SU-DHL-6 (cell line): Measurements from ENCODE around the gene NGLY1.

Experiments used
- H2AFZ ChIP-seq: fragments of 200-600 bp; sonication (generic); 2 replicates; pipeline ENCODE4 v1.6.1; 2014; ENCODE audit warnings: low read depth, mild to moderate bottlenecking, moderate library complexity, mixed read lengths, antibody characterized with exemption, low read length; ENCODE audit not compliant: severe bottlenecking
- H3F3A ChIP-seq: fragments of 200-600 bp; shearing (Covaris generic); 2 replicates; pipeline ENCODE4 v1.6.0; 2016; ENCODE audit warnings: antibody characterized with exemption, mild to moderate bottlenecking; ENCODE audit not compliant: insufficient read depth
- H3K27ac ChIP-seq: fragments of 200-600 bp; sonication (generic); 2 replicates; pipeline ENCODE4 v1.5.1; 2016; ENCODE audit warnings: low read depth, mild to moderate bottlenecking, low read length, moderate library complexity, mixed read lengths
- H3K27me3 ChIP-seq: fragments of 200-600 bp; sonication (generic), shearing (Covaris generic); 2 replicates; pipeline ENCODE4 v1.6.0; 2014; ENCODE audit warnings: mild to moderate bottlenecking, low read length
- H3K36me3 ChIP-seq: fragments of 200-600 bp; sonication (generic); 2 replicates; pipeline ENCODE4 v1.6.1; 2014; ENCODE audit warnings: mild to moderate bottlenecking, low read length, mixed read lengths
- H3K4me2 ChIP-seq: fragments of 300-600, 200-600 bp; shearing (Covaris generic), sonication (generic); 2 replicates; pipeline ENCODE4 v1.6.0; 2014; ENCODE audit warnings: low read length, low read depth, mild to moderate bottlenecking; ENCODE audit not compliant: poor library complexity, severe bottlenecking
- H3K4me3 ChIP-seq: fragments of 200-600 bp; sonication (generic); 2 replicates; pipeline ENCODE4 v1.5.1; 2014; ENCODE audit warnings: antibody characterized with exemption, low read length, mild to moderate bottlenecking, mixed read lengths; ENCODE audit not compliant: insufficient read depth, poor library complexity, severe bottlenecking
- H3K79me2 ChIP-seq: fragments of 200-600 bp; sonication (generic); 2 replicates; pipeline ENCODE4 v1.6.1; 2014; ENCODE audit warnings: mild to moderate bottlenecking, low read length, moderate library complexity; ENCODE audit not compliant: insufficient read depth
- H3K9ac ChIP-seq: fragments of 200-600 bp; sonication (generic); 2 replicates; pipeline ENCODE4 v1.7.0; 2014; ENCODE audit warnings: mild to moderate bottlenecking, low read length
- H3K9me2 ChIP-seq: fragments of 200-600 bp; sonication (generic); replicated peaks from 2 replicates; pipeline ENCODE4 v1.6.1; 2014; ENCODE audit warnings: low read length; ENCODE audit not compliant: insufficient read depth
- H3K9me3 ChIP-seq: fragments of 200-600 bp; sonication (generic); 2 replicates; pipeline ENCODE4 v1.6.1; 2014; ENCODE audit warnings: low read length, mixed read lengths; ENCODE audit not compliant: insufficient read depth
- H4K20me1 ChIP-seq: fragments of 200-600 bp; sonication (generic); 2 replicates; pipeline ENCODE4 v1.6.1; 2014; ENCODE audit warnings: low read depth, mild to moderate bottlenecking, antibody characterized with exemption, low read length, moderate library complexity, mixed read lengths
- EZH2phosphoT487 ChIP-seq: fragments of 200-600 bp; sonication (generic), shearing (Covaris generic); conservative IDR thresholded peaks from 2 replicates; pipeline ENCODE4 v1.6.1; 2018; ENCODE audit warnings: mild to moderate bottlenecking, antibody characterized with exemption, low read length, moderate library complexity, mixed read lengths
- TF ChIP-seq, protein P1 (sequence below): fragments of 200-600 bp; sonication (generic); IDR thresholded peaks from one replicate; pipeline ENCODE4 v1.5.1; 2017; ENCODE audit warnings: antibody characterized with exemption, mild to moderate bottlenecking, low read length, moderate library complexity; ENCODE audit not compliant: insufficient read depth, poor library complexity, severe bottlenecking

NGLY1 gene

DNA sequence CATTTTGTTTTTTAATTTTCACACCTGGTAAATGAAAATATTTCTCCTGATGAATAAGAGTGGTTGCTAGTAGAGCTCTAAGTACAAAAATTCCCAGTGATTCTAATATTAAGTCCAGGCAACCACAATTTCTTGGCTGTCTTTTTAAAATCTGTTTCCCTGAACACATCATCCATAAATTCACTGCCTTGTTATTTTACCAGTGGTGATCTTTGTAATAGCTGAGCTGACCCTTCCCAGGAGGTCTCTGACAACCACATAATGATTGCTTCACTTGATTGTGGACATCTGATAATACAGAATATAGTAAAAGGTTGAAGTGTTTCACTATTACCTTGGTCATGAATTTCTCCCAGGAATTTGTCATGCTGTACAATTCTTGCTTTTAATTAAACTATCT is 104.7 kb downstream of the NGLY1 start:
- no peaks in the 10 kb centered on the region for H3K27me3 ChIP-seq

DNA sequence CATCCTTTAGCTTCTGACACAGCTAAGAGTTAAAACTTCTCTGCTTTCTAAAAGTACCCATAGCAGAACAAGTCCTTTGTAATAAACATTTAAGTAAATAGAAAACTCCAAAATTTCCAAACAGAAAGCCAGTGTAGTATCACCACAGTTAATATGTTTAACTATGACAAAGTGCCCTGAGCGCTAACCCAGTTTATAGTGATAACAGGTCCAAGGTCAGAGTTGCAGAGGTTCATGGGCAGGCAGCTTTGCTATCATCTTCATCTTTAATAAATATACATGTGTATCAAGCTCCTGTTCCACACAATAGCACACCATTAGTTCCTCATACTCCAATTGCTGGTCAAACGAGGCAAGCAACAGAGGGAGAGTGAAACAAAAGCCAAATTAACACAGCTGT is 106.1 kb downstream of the NGLY1 start:
- Histone ChIP-seq H3K36me3 (no peaks in the 10 kb centered on the region), H3K27me3 (no peaks in the 10 kb centered on the region), H3K9me2 (no peaks in the 10 kb centered on the region), H3K9ac (no peak overlapping the region), H4K20me1 (no peaks in the 10 kb centered on the region), H3K79me2 (no peaks in the 10 kb centered on the region), H3K4me2 (no peak overlapping the region), H3K4me3 (no peak overlapping the region), H3K27ac (no peak overlapping the region), H2AFZ (no peak overlapping the region), H3F3A (no peaks in the 10 kb centered on the region), H3K9me3 (peaks cover 17% of the 10 kb centered on the region; the same call in 1 of the 2 replicates)
- TF ChIP-seq, protein P1, sequence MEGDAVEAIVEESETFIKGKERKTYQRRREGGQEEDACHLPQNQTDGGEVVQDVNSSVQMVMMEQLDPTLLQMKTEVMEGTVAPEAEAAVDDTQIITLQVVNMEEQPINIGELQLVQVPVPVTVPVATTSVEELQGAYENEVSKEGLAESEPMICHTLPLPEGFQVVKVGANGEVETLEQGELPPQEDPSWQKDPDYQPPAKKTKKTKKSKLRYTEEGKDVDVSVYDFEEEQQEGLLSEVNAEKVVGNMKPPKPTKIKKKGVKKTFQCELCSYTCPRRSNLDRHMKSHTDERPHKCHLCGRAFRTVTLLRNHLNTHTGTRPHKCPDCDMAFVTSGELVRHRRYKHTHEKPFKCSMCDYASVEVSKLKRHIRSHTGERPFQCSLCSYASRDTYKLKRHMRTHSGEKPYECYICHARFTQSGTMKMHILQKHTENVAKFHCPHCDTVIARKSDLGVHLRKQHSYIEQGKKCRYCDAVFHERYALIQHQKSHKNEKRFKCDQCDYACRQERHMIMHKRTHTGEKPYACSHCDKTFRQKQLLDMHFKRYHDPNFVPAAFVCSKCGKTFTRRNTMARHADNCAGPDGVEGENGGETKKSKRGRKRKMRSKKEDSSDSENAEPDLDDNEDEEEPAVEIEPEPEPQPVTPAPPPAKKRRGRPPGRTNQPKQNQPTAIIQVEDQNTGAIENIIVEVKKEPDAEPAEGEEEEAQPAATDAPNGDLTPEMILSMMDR: no peak
- TF ChIP-seq EZH2phosphoT487: no peak

More for the DNA sequence above, 104.7 kb downstream of the NGLY1 start:
- no peaks in the 10 kb centered on the region for H3K36me3 ChIP-seq
- H3F3A ChIP-seq: no peaks in the 10 kb centered on the region
- no peaks in the 10 kb centered on the region for H4K20me1 ChIP-seq
- no peak overlapping the region for H3K27ac ChIP-seq
- H3K9me2 ChIP-seq: no peaks in the 10 kb centered on the region
- H3K4me3 ChIP-seq: no peak overlapping the region
- TF ChIP-seq, protein P1: no peak
- TF ChIP-seq EZH2phosphoT487: no peak
- no peak overlapping the region for H3K9ac ChIP-seq
- H3K9me3 ChIP-seq: peaks cover 10% of the 10 kb centered on the region; the same call in 1 of the 2 replicates
- H2AFZ ChIP-seq: no peak overlapping the region
- no peak overlapping the region for H3K4me2 ChIP-seq
- no peaks in the 10 kb centered on the region for H3K79me2 ChIP-seq

DNA sequence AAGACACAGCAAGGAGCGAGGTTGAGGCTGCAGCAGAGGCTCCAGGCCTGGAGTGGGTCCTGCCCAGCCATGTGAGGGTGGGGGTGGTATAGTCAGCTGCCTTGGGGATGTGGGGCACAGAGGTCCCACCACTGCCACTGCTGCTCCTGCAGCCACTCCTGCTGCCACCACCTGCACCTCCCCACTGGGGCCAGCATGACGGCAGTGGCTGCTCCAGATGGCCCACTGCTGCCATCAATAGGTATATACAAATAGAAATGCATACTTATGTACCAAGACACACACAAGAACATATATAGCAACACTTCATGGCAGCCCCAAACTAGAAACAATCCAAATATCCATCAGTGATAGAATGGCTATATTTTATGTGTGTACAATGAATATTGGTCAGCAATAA is 108.6 kb downstream of the NGLY1 start:
- Histone ChIP-seq H3F3A (no peaks in the 10 kb centered on the region), H4K20me1 (no peaks in the 10 kb centered on the region), H3K4me3 (no peak overlapping the region), H3K9ac (no peak overlapping the region), H3K9me3 (peaks cover 17% of the 10 kb centered on the region; the same call in 1 of the 2 replicates), H3K27ac (no peak overlapping the region), H3K79me2 (no peaks in the 10 kb centered on the region), H2AFZ (no peak overlapping the region), H3K36me3 (no peaks in the 10 kb centered on the region), H3K4me2 (no peak overlapping the region), H3K27me3 (no peaks in the 10 kb centered on the region), H3K9me2 (no peaks in the 10 kb centered on the region)
- TF ChIP-seq, protein P1: no peak
- no peak for TF ChIP-seq EZH2phosphoT487

DNA sequence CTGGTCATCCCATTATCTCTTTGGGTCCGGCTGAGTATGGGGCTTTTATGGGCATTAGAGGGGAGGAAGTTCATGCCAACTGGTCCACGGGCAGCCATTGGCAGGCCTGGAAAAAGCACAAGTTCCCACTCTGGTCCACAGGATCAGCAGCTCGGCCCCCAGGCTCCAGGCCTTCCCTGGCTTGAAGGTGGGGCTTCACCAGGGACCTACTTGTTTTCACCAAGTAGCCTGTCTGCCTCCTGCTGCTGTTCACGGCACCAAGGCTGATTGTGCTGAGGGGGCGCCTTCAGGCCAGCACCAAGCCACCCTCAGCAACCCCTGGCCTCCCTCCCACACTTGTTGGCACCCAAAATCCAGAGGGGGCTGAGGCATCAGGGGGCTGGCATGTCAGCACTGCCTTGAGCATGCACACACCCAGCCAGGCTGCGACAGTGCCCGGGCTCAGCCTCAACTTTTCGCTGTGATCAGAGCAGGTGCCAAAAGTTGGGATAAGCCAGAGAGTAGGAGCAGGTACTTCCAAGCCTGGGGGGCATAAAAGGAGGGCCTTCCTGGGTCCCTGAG is 109.4 kb downstream of the NGLY1 start:
- Histone ChIP-seq H4K20me1 (no peaks in the 10 kb centered on the region), H3K4me2 (no peak overlapping the region), H3K36me3 (no peaks in the 10 kb centered on the region), H3K9me3 (peaks cover 17% of the 10 kb centered on the region; the same call in 1 of the 2 replicates), H3K27ac (no peak overlapping the region), H3K9ac (no peak overlapping the region), H3K9me2 (no peaks in the 10 kb centered on the region), H3K4me3 (no peak overlapping the region), H2AFZ (no peak overlapping the region), H3F3A (no peaks in the 10 kb centered on the region), H3K27me3 (no peaks in the 10 kb centered on the region), H3K79me2 (no peaks in the 10 kb centered on the region)
- TF ChIP-seq, protein P1: no peak
- no peak for TF ChIP-seq EZH2phosphoT487
